Measurements from ENCODE around the gene MFSD12.
"Not testable (repeated sequence)": the region's sequence is repeated elsewhere in the genome, so short reads cannot be mapped to it uniquely, and the experiment has no call there.

Gene MFSD12

GRCh38 chr19:3586707-3587346 is 29.4 kb upstream of the MFSD12 start:
- Histone ChIP-seq H3K27me3 (peaks cover 46% of the 10 kb centered on the region), H3K36me3 (no peaks in the 10 kb centered on the region), H3K9me3 (no peaks in the 10 kb centered on the region; the same call in 1 of the 2 replicates), H3K4me3 (ENCODE audit: low read depth, low read length) (no peak overlapping the region), H3K4me1 (no peaks in the 10 kb centered on the region)
- no peak for DNase-seq
- no peak for TF ChIP-seq CTCF (IDR thresholded peaks at IDR 0.05; ENCODE audit: low read depth, low read length)

- DNase-seq = peak; percentile 55
These were observed 28.8 kb upstream of the MFSD12 start for GRCh38 chr19:3586127-3586626.

GRCh38 chr19:3585301-3586126 is 28.1 kb upstream of the MFSD12 start, which contains the start of gene GIPC3:
Gene GIPC3, plus strand, starts transcription at chr19:3585478. Its CDS starts 120 bp downstream, at chr19:3585598.
- TF ChIP-seq CTCF (IDR thresholded peaks at IDR 0.05; ENCODE audit: low read depth, low read length) = no peak
- no peaks in the 10 kb centered on the region for H3K36me3 ChIP-seq
- H3K27me3 ChIP-seq = peaks cover 46% of the 10 kb centered on the region
- no peaks in the 10 kb centered on the region; the same call in 1 of the 2 replicates for H3K4me1 ChIP-seq
- H3K9me3 ChIP-seq = no peaks in the 10 kb centered on the region; the same call in 1 of the 2 replicates
- no peak for DNase-seq
- H3K4me3 ChIP-seq (ENCODE audit: low read depth, low read length) = no peak within 1 kb of the TSS

More at GRCh38 chr19:3586127-3586626, 28.8 kb upstream of the MFSD12 start:
- Histone ChIP-seq H3K9me3 (no peaks in the 10 kb centered on the region; the same call in 1 of the 2 replicates), H3K4me1 (no peaks in the 10 kb centered on the region), H3K4me3 (ENCODE audit: low read depth, low read length) (no peak overlapping the region), H3K36me3 (no peaks in the 10 kb centered on the region), H3K27me3 (peaks cover 46% of the 10 kb centered on the region)
- TF ChIP-seq CTCF (IDR thresholded peaks at IDR 0.05; ENCODE audit: low read depth, low read length) = peak; percentile 65

DNA sequence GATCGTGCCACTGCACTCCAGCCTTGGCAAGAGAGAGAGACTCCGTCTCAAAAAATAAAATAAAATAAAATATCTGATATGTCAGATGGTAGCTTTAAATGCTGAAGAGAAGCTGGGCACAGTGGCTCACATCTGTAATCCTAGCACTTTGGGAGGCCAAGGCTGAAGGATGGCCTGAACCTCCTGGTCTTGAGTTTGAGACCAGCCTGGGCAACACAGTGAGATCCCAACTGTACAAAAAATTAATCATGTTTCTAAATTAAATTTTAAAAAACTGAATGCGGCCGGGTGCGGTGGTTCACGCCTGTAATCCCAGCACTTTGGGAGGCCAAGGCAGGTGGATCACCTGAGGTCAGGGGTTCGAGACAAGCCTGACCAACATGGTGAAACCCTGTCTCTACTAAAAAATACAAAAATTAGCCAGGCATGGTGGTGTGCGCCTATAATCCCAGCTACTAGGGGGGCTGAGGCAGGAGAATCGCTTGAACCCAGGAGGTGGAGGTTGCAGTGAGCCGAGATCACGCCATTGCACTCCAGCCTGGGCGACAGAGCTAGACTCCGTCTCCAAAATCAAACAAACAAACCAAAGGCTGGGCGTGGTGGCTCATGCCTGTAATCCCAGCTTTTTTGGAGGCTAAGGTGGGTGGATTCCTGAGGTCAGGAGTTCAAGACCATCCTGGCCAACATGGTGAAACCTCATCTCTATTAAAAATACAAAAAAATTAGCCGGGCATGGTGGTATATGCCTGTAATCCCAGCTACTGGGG is 26.8 kb upstream of the MFSD12 start:
- H3K36me3 ChIP-seq; H3K4me1 ChIP-seq; DNase-seq; H3K4me3 ChIP-seq (ENCODE audit: low read depth, low read length); H3K9me3 ChIP-seq: not testable (repeated sequence)
- peaks cover 45% of the 10 kb centered on the region for H3K27me3 ChIP-seq

GRCh38 chr19:3581792-3582191 is 24.4 kb upstream of the MFSD12 start:
- H3K4me3 ChIP-seq (ENCODE audit: low read depth, low read length); H3K36me3 ChIP-seq; DNase-seq; H3K9me3 ChIP-seq; H3K4me1 ChIP-seq: not testable (repeated sequence)
- H3K27me3 ChIP-seq = peaks cover 35% of the 10 kb centered on the region

DNA sequence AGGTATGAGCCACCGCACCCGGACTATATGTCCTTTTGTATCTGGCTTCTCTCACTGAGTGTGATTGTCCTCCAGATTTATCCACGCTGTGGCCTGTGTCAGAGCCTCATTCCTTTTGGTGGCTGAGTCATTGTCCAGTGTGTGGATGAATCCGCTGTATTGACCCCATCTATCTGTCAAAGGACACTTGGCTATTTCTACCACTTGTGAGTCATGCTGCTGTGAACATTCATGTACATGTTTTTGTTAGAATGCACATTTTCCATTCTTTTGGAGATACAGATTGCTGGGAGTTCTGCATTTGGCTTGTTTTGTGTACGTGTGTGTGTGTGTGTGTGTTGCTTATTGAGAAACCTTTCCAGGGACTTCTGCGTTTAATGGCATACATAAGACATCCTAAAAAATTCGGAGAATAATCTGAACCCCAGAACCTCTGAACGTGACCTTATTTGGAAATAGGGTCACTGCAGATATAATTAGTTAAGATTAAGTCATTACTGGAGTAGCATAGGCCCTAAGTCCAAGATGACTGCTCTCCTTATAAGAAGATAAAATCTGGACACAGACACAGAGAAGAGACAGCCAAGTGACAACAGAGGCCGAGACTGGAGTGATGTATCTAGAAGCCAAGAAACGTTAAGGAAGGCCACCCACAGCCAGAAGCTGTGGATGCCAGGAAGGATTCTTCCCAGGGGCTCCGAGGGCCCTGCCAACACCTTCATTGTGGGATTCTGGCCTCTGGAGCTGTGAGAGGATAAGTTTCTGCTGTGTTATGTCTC is 23.0 kb upstream of the MFSD12 start:
- Histone ChIP-seq H3K9me3 (no peaks in the 10 kb centered on the region), H3K36me3 (peaks cover 1% of the 10 kb centered on the region; the same call in 1 of the 2 replicates), H3K27me3 (peaks cover 20% of the 10 kb centered on the region), H3K4me3 (ENCODE audit: low read depth, low read length) (no peak overlapping the region), H3K4me1 (peaks cover 10% of the 10 kb centered on the region)
- TF ChIP-seq CTCF (IDR thresholded peaks at IDR 0.05; ENCODE audit: low read depth, low read length) = no peak
- no peak for DNase-seq

Measured in BE2C (cell line).